Vagina (tissue), 2 donors: Measurements from ENCODE around the gene NCOA3. TPM values are rescaled to one million over a fixed set of nuclear protein-coding genes. Genes with fewer than 3 reads are reported as not detected.

Source experiments
- DNase-seq, 2 donors: peaks; one replicate each; pipeline ENCODE4 v3.0.0-alpha.2; 2017; ENCODE audit errors: extremely low spot score in 2 of 2
- H3K27ac ChIP-seq: fragments of 200-600 bp; sonication (generic); one replicate; pipeline ENCODE4 v1.5.1; 2019
- H3K27me3 ChIP-seq: fragments of 200-600 bp; sonication (generic); one replicate; pipeline ENCODE4 v1.5.1; 2019
- H3K36me3 ChIP-seq, 2 donors: fragments of 200-600 bp; sonication (generic); one replicate each; pipeline ENCODE4 v1.5.1; 2017 to 2019
- H3K4me1 ChIP-seq: fragments of 200-600 bp; sonication (generic); one replicate; pipeline ENCODE4 v1.5.1; 2019
- H3K4me3 ChIP-seq, 2 donors: fragments of 200-600 bp; sonication (generic); 1 replicate in 1 of 2; 2 replicates in 1 of 2; pipeline ENCODE4 v1.5.1; 2016 to 2019
- H3K9me3 ChIP-seq: fragments of 200-600 bp; sonication (generic); one replicate; pipeline ENCODE4 v1.5.1; 2019
- POLR2A ChIP-seq, 2 donors: fragments of 450-650 bp; IDR thresholded peaks; one replicate each; pipeline ENCODE4 v1.6.1; 2017; ENCODE audit warnings: antibody characterized with exemption in 2 of 2, mild to moderate bottlenecking in 2 of 2, moderate library complexity in 2 of 2
- POLR2AphosphoS5 ChIP-seq, 2 donors: sonication (generic); formaldehyde crosslinking; IDR thresholded peaks; one replicate each; pipeline ENCODE4 v1.9.0; 2017; ENCODE audit warnings: antibody characterized with exemption in 2 of 2, mild to moderate bottlenecking in 2 of 2, low read depth in 1 of 2; ENCODE audit not compliant: insufficient read depth in 1 of 2
- intact Hi-C: fragments of 100-400 bp; cut with DNase I; formaldehyde crosslinking; loops from one replicate; pipeline ENCODE4 v1.15.1; 2023
- total RNA-seq: library from RNA; depleted of rRNA; stranded (reverse); fragments of >200 nt; gene quantifications from one replicate; pipeline ENCODE4 v1.2.3, GENCODE V29; 2016
- TF ChIP-seq, protein P1 (sequence below), 3 experiments: fragments of 450-650 bp in 2 of 3; fragments of 200-600 bp in 1 of 3; sonication (generic) in 1 of 3; IDR thresholded peaks; one replicate each; pipeline ENCODE4 v1.5.1; 2017 to 2019; ENCODE audit warnings: antibody characterized with exemption in 3 of 3, mild to moderate bottlenecking in 2 of 3, moderate library complexity in 2 of 3

The NCOA3 gene
- total RNA-seq, 1 donor from 2014 or later = 47.1 TPM

DNA sequence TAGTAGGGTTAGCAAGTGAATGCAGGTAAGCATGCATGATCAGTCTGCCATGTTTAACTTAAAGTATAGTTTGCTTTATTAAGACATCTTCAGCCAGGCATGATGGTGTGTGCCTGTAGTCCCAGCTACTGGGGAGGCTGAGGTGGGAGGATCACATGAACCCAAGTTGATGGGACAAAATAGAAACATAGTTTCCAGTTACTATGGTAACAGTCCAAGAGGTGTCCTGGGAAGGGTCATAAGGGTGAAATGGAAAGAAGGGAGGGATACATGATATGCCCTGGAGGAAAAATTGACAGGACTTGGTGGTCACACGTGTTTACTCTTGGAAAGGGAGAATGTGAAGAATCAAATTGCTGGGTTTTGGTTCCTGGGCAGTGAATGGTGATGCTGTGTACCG, 143.9 kb downstream of the NCOA3 start:
- intact Hi-C loops = no loop called here
- TF ChIP-seq, protein P1, sequence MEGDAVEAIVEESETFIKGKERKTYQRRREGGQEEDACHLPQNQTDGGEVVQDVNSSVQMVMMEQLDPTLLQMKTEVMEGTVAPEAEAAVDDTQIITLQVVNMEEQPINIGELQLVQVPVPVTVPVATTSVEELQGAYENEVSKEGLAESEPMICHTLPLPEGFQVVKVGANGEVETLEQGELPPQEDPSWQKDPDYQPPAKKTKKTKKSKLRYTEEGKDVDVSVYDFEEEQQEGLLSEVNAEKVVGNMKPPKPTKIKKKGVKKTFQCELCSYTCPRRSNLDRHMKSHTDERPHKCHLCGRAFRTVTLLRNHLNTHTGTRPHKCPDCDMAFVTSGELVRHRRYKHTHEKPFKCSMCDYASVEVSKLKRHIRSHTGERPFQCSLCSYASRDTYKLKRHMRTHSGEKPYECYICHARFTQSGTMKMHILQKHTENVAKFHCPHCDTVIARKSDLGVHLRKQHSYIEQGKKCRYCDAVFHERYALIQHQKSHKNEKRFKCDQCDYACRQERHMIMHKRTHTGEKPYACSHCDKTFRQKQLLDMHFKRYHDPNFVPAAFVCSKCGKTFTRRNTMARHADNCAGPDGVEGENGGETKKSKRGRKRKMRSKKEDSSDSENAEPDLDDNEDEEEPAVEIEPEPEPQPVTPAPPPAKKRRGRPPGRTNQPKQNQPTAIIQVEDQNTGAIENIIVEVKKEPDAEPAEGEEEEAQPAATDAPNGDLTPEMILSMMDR (IDR thresholded peaks at IDR 0.05) = no peak
- no peak for TF ChIP-seq POLR2A (IDR thresholded peaks at IDR 0.05)
- no peak for TF ChIP-seq POLR2AphosphoS5 (IDR thresholded peaks at IDR 0.05; ENCODE audit: insufficient read depth in 1 of 2, low read depth in 1 of 2)
- Histone ChIP-seq H3K27me3 (no peaks in the 10 kb centered on the region), H3K27ac (no peak overlapping the region), H3K4me1 (no peaks in the 10 kb centered on the region), H3K9me3 (no peaks in the 10 kb centered on the region), H3K4me3 (no peak overlapping the region), H3K36me3 (peaks cover 0 to 45% of the 10 kb centered on the region in 2 donors)
- no peak for DNase-seq

DNA sequence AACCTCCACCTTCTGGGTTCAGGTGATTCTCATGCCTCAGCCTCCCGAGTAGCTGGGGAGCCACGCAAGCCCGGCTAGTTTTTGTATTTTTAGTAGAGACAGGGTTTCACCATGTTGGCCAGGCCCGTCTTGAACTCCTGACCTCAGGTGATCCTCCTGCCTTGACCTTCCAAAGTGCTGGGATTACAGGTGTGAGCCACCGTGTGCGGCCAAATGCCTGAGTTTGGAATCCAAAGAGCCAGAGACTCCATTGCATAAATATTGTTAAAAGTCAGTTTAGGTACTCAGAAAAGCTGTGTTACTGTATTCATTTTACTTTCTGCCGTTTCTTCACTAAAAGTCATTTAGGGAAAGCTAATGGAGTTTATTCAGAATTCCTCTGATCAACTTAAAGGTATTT, 146.3 kb downstream of the NCOA3 start:
- Histone ChIP-seq H3K4me1 (no peaks in the 10 kb centered on the region), H3K27ac (no peak overlapping the region), H3K27me3 (no peaks in the 10 kb centered on the region), H3K4me3 (no peak overlapping the region), H3K36me3 (peaks cover 0 to 51% of the 10 kb centered on the region in 2 donors), H3K9me3 (no peaks in the 10 kb centered on the region)
- no peak for DNase-seq
- intact Hi-C loops = no loop called here
- TF ChIP-seq POLR2AphosphoS5 (IDR thresholded peaks at IDR 0.05; ENCODE audit: insufficient read depth in 1 of 2, low read depth in 1 of 2) (no peak), POLR2A (IDR thresholded peaks at IDR 0.05) (no peak)
- TF ChIP-seq, protein P1 (IDR thresholded peaks at IDR 0.05) = no peak

DNA sequence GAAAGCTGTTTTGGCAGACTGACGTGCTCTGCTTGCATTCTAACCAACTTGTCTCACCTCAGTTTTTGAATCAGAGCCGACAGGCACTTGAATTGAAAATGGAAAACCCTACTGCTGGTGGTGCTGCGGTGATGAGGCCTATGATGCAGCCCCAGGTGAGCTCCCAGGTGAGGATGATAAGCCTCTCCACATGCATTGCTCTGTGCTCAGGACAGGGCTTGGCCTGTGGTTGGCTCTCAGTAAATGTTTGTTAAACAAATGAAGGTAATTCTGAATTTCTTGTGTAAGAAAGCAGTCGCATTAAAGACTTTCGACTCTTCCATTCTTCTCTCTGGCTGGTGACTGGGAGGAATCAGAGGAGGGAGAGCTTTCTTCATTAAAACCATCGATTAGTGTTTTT, 147.3 kb downstream of the NCOA3 start:
- Histone ChIP-seq H3K4me3 (no peak overlapping the region), H3K36me3 (peaks cover 0 to 57% of the 10 kb centered on the region in 2 donors), H3K4me1 (no peaks in the 10 kb centered on the region), H3K9me3 (no peaks in the 10 kb centered on the region), H3K27me3 (no peaks in the 10 kb centered on the region), H3K27ac (no peak overlapping the region)
- no peak for DNase-seq
- no peak for TF ChIP-seq POLR2AphosphoS5 (IDR thresholded peaks at IDR 0.05; ENCODE audit: insufficient read depth in 1 of 2, low read depth in 1 of 2)
- TF ChIP-seq POLR2A (IDR thresholded peaks at IDR 0.05) = no peak
- TF ChIP-seq, protein P1 (IDR thresholded peaks at IDR 0.05) = no peak
- intact Hi-C loops = no loop called here

DNA sequence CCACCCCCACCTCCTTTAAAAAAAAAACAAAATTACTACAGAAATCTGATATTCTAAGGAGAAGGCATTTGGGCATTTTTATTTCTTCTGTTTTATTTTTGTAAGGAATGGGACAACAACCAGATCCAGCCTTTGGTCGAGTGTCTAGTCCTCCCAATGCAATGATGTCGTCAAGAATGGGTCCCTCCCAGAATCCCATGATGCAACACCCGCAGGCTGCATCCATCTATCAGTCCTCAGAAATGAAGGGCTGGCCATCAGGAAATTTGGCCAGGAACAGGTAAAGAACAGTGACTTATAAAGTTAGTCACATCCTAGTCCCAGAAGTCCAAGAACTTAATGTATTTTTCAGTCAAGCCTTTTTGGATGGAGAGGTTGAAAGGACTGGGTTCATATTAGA, 150.6 kb downstream of the NCOA3 start:
- TF ChIP-seq POLR2AphosphoS5 (IDR thresholded peaks at IDR 0.05; ENCODE audit: insufficient read depth in 1 of 2, low read depth in 1 of 2) = no peak

DNA sequence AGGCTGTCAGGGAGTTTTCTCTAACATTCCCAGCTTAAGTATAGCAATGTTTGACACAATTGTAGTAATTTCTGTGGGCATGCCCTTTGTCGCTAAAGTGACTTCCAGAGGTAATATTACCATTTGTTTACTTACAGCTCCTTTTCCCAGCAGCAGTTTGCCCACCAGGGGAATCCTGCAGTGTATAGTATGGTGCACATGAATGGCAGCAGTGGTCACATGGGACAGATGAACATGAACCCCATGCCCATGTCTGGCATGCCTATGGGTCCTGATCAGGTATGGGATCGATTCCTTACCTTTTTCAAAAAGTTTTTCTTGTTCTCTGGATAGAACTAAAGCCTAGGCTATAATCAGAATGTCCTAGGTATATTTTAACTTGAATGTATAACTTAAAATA, 151.1 kb downstream of the NCOA3 start:
- Histone ChIP-seq H3K4me3 (no peak overlapping the region), H3K36me3 (peaks cover 0 to 73% of the 10 kb centered on the region in 2 donors), H3K27me3 (no peaks in the 10 kb centered on the region), H3K27ac (no peak overlapping the region), H3K9me3 (no peaks in the 10 kb centered on the region), H3K4me1 (no peaks in the 10 kb centered on the region)
- TF ChIP-seq, protein P1 (IDR thresholded peaks at IDR 0.05) = no peak
- TF ChIP-seq POLR2AphosphoS5 (IDR thresholded peaks at IDR 0.05; ENCODE audit: insufficient read depth in 1 of 2, low read depth in 1 of 2) (no peak), POLR2A (IDR thresholded peaks at IDR 0.05) (no peak)
- intact Hi-C loops = no loop called here
- no peak for DNase-seq

More for the DNA sequence above, 150.6 kb downstream of the NCOA3 start:
- Histone ChIP-seq H3K4me1 (no peaks in the 10 kb centered on the region), H3K27ac (no peak overlapping the region), H3K36me3 (peaks cover 0 to 69% of the 10 kb centered on the region in 2 donors), H3K4me3 (no peak overlapping the region), H3K27me3 (no peaks in the 10 kb centered on the region), H3K9me3 (no peaks in the 10 kb centered on the region)
- DNase-seq = no peak
- intact Hi-C loops = no loop called here
